HepG2 (cell line): ENCODE results near the gene GGNBP2. TPM values are rescaled to one million over a fixed set of nuclear protein-coding genes. Genes with fewer than 3 reads are reported as not detected.
A peak's percentile ranks its signal among the peaks of the same experiment; 100 is the strongest.

Experiments used
- ARID2 ChIP-seq: sonication (generic); formaldehyde crosslinking; IDR thresholded peaks from 2 replicates; pipeline ENCODE4 v1.8.1; 2022; ENCODE audit warnings: mild to moderate bottlenecking, missing genetic modification reagents, borderline replicate concordance
- DNMT3B ChIP-seq: conservative IDR thresholded peaks from 2 replicates; pipeline ENCODE4 v1.6.1; 2016; ENCODE audit warnings: missing biosample characterization, control low read depth
- EEA1 ChIP-seq: sonication (generic); formaldehyde crosslinking; IDR thresholded peaks from 2 replicates; pipeline ENCODE4 v1.5.1; 2020; ENCODE audit warnings: mild to moderate bottlenecking, missing genetic modification reagents, borderline replicate concordance
- HMG20B ChIP-seq: conservative IDR thresholded peaks from 2 replicates; pipeline ENCODE4 v1.6.1; 2016; ENCODE audit warnings: missing genetic modification reagents, missing compliant biosample characterization
- IRX3 ChIP-seq: sonication (generic); formaldehyde crosslinking; IDR thresholded peaks from 2 replicates; pipeline ENCODE4 v1.8.1; 2023; ENCODE audit warnings: mild to moderate bottlenecking, low read depth, missing genetic modification reagents, borderline replicate concordance
- MED13 ChIP-seq: sonication (generic); formaldehyde crosslinking; IDR thresholded peaks from 2 replicates; pipeline ENCODE4 v1.5.0; 2020; ENCODE audit warnings: missing genetic modification reagents
- MIER2 ChIP-seq: IDR thresholded peaks from 2 replicates; pipeline ENCODE4 v1.6.1; 2016; ENCODE audit warnings: missing biosample characterization, missing genetic modification reagents
- MYNN ChIP-seq: sonication (generic); formaldehyde crosslinking; IDR thresholded peaks from 2 replicates; pipeline ENCODE4 v1.4.0; 2020; ENCODE audit warnings: mild to moderate bottlenecking, low read depth, missing genetic modification reagents
- NR2F6 ChIP-seq, 2 experiments: IDR thresholded peaks; 2 replicates each; pipeline ENCODE4 v1.6.1; 2016; ENCODE audit warnings: antibody characterized with exemption in 1 of 2, mild to moderate bottlenecking in 1 of 2
- ONECUT2 ChIP-seq: sonication (generic); formaldehyde crosslinking; IDR thresholded peaks from 2 replicates; pipeline ENCODE4 v1.4.0; 2020; ENCODE audit warnings: missing genetic modification reagents
- SP2 ChIP-seq: sonication (generic); formaldehyde crosslinking; IDR thresholded peaks from 2 replicates; pipeline ENCODE4 v1.5.1; 2020; ENCODE audit warnings: mild to moderate bottlenecking, missing genetic modification reagents
- ZFP82 ChIP-seq: sonication (generic); formaldehyde crosslinking; IDR thresholded peaks from 2 replicates; pipeline ENCODE4 v1.5.1; 2020; ENCODE audit warnings: mild to moderate bottlenecking, missing genetic modification reagents, borderline replicate concordance
- ZFY ChIP-seq: sonication (generic); formaldehyde crosslinking; IDR thresholded peaks from 2 replicates; pipeline ENCODE4 v1.4.0; 2020; ENCODE audit warnings: missing genetic modification reagents
- ZMYM4 ChIP-seq: sonication (generic); formaldehyde crosslinking; IDR thresholded peaks from 2 replicates; pipeline ENCODE4 v1.8.1; 2023; ENCODE audit warnings: mild to moderate bottlenecking, missing genetic modification reagents
- ZNF10 ChIP-seq: sonication (generic); formaldehyde crosslinking; IDR thresholded peaks from 2 replicates; pipeline ENCODE4 v1.4.0; 2020; ENCODE audit warnings: mild to moderate bottlenecking, low read depth, missing genetic modification reagents, borderline replicate concordance
- ZNF20 ChIP-seq: sonication (generic); formaldehyde crosslinking; IDR thresholded peaks from 2 replicates; pipeline ENCODE4 v1.4.0; 2020; ENCODE audit warnings: mild to moderate bottlenecking, moderate library complexity, missing genetic modification reagents
- ZNF224 ChIP-seq: sonication (generic); formaldehyde crosslinking; IDR thresholded peaks from 2 replicates; pipeline ENCODE4 v1.5.0; 2020; ENCODE audit warnings: mild to moderate bottlenecking, missing genetic modification reagents
- ZNF225 ChIP-seq: sonication (generic); formaldehyde crosslinking; IDR thresholded peaks from 2 replicates; pipeline ENCODE4 v1.4.0; 2020; ENCODE audit warnings: mild to moderate bottlenecking, missing genetic modification reagents
- ZNF354B ChIP-seq: sonication (generic); formaldehyde crosslinking; IDR thresholded peaks from 2 replicates; pipeline ENCODE4 v1.8.0; 2022; ENCODE audit warnings: mild to moderate bottlenecking, missing genetic modification reagents
- polyA plus RNA-seq, 8 experiments: library from polyadenylated mRNA; depleted of rRNA in 3 of 8; stranded (reverse) in 7 of 8; unstranded in 1 of 8; fragments of >200 nt; fragmentation: Illumina TruSeq in 4 of 8; extraction: Trizol in 4 of 8; gene quantifications; 2 replicates each; pipeline versions ENCODE4 v1.2.1 to v1.2.3, GENCODE V29; 2011 to 2016; ENCODE audit warnings: low read depth in 4 of 8, missing spikeins in 1 of 8, mixed read lengths in 1 of 8; ENCODE audit not compliant: insufficient read depth in 1 of 8
- total RNA-seq, 5 experiments: library from RNA; depleted of rRNA; stranded (reverse); fragments of >200 nt; fragmentation: Illumina TruSeq; extraction: Trizol; gene quantifications; 2 replicates each; pipeline ENCODE4 v1.2.3, GENCODE V29; 2016; ENCODE audit warnings: low read depth in 1 of 5
- TF ChIP-seq, protein P1 (sequence below): sonication (generic); formaldehyde crosslinking; IDR thresholded peaks from 2 replicates; pipeline ENCODE4 v1.8.1; 2023; ENCODE audit warnings: mild to moderate bottlenecking, missing genetic modification reagents
- TF ChIP-seq, protein P2 (sequence below): sonication (generic); formaldehyde crosslinking; IDR thresholded peaks from 2 replicates; pipeline ENCODE4 v1.4.0; 2020; ENCODE audit warnings: missing genetic modification reagents, borderline replicate concordance
- TF ChIP-seq, protein P3 (sequence below): sonication (generic); formaldehyde crosslinking; IDR thresholded peaks from 2 replicates; pipeline ENCODE4 v1.4.0; 2020; ENCODE audit warnings: missing genetic modification reagents, mild to moderate bottlenecking, borderline replicate concordance
- TF ChIP-seq, protein P4 (sequence below): sonication (generic); formaldehyde crosslinking; IDR thresholded peaks from 2 replicates; pipeline ENCODE4 v1.5.1; 2020; ENCODE audit warnings: missing genetic modification reagents, mild to moderate bottlenecking, borderline replicate concordance

The GGNBP2 gene
- total and polyA plus RNA-seq, 2 of the 13 experiments (the other 11 are each of a cell fraction or from before 2014, with no cell fraction given) = 53.3 to 84.2 TPM

DNA sequence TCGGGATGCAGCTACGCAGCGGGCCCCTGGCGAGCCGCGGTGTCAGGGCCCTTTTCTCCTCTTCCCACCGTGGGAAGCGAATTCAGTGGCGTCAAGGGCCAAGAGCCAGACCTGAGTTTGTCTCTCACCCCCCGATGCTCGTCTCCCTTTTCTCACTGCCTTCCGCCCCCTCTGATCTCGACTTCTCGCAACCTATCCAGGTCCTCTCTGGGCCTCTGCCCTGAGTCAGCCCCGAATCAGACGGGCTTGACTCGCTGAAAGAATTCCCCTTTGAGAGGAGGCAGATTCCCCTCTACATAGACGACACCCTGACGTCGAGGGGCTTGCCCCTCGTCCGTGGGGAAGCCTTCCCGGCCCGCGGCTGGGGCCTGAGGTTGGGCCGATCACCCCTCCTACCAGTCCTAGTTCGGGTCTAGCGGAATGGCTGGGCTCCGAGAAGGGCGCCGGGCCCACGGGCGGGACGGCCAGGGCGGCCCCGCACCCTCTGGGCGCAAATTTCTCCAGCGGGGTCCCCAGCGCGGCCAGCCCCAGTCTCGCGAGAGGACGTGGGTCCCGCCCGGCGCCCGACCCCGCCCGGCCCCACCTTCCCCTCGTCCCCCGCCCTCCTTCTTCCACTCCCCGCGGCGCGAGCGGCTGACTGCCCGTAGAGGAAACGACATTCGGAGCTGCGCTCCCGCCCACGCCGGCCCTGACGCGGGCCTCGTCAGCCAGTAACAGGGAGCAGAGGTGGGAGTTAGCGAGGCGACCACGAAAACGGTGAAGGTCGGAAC lies at the start of gene GGNBP2 (continued):
- no peak for TF ChIP-seq ZFP82
- no peak for TF ChIP-seq SP2 (CRISPR knock-in tag)
- TF ChIP-seq ARID2 (CRISPR knock-in tag) = no peak
- 0 out of 2 replicates have a peak, but pooled peaks have one; percentile 44 for TF ChIP-seq ZNF225 (CRISPR knock-in tag)
- 0 out of 2 replicates have a peak, but pooled peaks have one; percentile 82 for TF ChIP-seq ZNF224
- no peak for TF ChIP-seq NR2F6 (IDR thresholded peaks at IDR 0.05)
- peak; percentile 4; the same call in 1 of the 2 replicates for TF ChIP-seq NR2F6 (CRISPR knock-in tag; IDR thresholded peaks at IDR 0.05)
- TF ChIP-seq EEA1 (CRISPR knock-in tag) = no peak
- TF ChIP-seq, protein P1, sequence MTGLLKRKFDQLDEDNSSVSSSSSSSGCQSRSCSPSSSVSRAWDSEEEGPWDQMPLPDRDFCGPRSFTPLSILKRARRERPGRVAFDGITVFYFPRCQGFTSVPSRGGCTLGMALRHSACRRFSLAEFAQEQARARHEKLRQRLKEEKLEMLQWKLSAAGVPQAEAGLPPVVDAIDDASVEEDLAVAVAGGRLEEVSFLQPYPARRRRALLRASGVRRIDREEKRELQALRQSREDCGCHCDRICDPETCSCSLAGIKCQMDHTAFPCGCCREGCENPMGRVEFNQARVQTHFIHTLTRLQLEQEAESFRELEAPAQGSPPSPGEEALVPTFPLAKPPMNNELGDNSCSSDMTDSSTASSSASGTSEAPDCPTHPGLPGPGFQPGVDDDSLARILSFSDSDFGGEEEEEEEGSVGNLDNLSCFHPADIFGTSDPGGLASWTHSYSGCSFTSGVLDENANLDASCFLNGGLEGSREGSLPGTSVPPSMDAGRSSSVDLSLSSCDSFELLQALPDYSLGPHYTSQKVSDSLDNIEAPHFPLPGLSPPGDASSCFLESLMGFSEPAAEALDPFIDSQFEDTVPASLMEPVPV (CRISPR knock-in tag) = no peak
- TF ChIP-seq ZNF354B = no peak
- TF ChIP-seq ZNF10 (CRISPR knock-in tag) = no peak
- 0 out of 2 replicates have a peak, but pooled peaks have one; percentile 43 for TF ChIP-seq DNMT3B (CRISPR knock-in tag)
- peak; percentile 9; the same call in 1 of the 2 replicates for TF ChIP-seq HMG20B (CRISPR knock-in tag)
- TF ChIP-seq MIER2 (CRISPR knock-in tag) = no peak
- no peak for TF ChIP-seq IRX3 (CRISPR knock-in tag)
- TF ChIP-seq MYNN (CRISPR knock-in tag) = no peak; the same call in 1 of the 2 replicates
- TF ChIP-seq ZFY (CRISPR knock-in tag) = peak; percentile 93
- TF ChIP-seq ONECUT2 (CRISPR knock-in tag) = no peak
- TF ChIP-seq, protein P2, sequence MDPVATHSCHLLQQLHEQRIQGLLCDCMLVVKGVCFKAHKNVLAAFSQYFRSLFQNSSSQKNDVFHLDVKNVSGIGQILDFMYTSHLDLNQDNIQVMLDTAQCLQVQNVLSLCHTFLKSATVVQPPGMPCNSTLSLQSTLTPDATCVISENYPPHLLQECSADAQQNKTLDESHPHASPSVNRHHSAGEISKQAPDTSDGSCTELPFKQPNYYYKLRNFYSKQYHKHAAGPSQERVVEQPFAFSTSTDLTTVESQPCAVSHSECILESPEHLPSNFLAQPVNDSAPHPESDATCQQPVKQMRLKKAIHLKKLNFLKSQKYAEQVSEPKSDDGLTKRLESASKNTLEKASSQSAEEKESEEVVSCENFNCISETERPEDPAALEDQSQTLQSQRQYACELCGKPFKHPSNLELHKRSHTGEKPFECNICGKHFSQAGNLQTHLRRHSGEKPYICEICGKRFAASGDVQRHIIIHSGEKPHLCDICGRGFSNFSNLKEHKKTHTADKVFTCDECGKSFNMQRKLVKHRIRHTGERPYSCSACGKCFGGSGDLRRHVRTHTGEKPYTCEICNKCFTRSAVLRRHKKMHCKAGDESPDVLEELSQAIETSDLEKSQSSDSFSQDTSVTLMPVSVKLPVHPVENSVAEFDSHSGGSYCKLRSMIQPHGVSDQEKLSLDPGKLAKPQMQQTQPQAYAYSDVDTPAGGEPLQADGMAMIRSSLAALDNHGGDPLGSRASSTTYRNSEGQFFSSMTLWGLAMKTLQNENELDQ = no peak
- TF ChIP-seq, protein P3, sequence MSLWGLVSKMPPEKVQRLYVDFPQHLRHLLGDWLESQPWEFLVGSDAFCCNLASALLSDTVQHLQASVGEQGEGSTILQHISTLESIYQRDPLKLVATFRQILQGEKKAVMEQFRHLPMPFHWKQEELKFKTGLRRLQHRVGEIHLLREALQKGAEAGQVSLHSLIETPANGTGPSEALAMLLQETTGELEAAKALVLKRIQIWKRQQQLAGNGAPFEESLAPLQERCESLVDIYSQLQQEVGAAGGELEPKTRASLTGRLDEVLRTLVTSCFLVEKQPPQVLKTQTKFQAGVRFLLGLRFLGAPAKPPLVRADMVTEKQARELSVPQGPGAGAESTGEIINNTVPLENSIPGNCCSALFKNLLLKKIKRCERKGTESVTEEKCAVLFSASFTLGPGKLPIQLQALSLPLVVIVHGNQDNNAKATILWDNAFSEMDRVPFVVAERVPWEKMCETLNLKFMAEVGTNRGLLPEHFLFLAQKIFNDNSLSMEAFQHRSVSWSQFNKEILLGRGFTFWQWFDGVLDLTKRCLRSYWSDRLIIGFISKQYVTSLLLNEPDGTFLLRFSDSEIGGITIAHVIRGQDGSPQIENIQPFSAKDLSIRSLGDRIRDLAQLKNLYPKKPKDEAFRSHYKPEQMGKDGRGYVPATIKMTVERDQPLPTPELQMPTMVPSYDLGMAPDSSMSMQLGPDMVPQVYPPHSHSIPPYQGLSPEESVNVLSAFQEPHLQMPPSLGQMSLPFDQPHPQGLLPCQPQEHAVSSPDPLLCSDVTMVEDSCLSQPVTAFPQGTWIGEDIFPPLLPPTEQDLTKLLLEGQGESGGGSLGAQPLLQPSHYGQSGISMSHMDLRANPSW = 0 out of 2 replicates have a peak, but pooled peaks have one; percentile 27
- TF ChIP-seq, protein P4, sequence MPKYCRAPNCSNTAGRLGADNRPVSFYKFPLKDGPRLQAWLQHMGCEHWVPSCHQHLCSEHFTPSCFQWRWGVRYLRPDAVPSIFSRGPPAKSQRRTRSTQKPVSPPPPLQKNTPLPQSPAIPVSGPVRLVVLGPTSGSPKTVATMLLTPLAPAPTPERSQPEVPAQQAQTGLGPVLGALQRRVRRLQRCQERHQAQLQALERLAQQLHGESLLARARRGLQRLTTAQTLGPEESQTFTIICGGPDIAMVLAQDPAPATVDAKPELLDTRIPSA (CRISPR knock-in tag) = no peak
- TF ChIP-seq MED13 = no peak
- no peak; the same call in none of the 2 replicates for TF ChIP-seq ZMYM4 (CRISPR knock-in tag)
- TF ChIP-seq ZNF20 (CRISPR knock-in tag) = no peak
